Heart right ventricle (tissue), 16 donors: ENCODE results near the gene SHBG. TPM values are rescaled to one million over a fixed set of nuclear protein-coding genes. Genes with fewer than 3 reads are reported as not detected.

Experiments
- ATAC-seq, 8 donors: fragments of 200-7000 bp; cut with Tn5 transposase; one replicate each; pipeline ENCODE4 v1.9.1; 2020; ENCODE audit warnings: mild to moderate bottlenecking in 8 of 8, moderate library complexity in 8 of 8, moderate number of reproducible peaks in 1 of 8
- DNase-seq, 2 donors: peaks; one replicate each; pipeline ENCODE4 v3.0.0-alpha.2; 2020
- H3K27ac ChIP-seq, 10 donors: fragments of 200-600 bp; sonication (generic) in 2 of 10; one replicate each; pipeline versions ENCODE4 v1.5.0 to v1.8.0; 2020 to 2022; ENCODE audit warnings: mild to moderate bottlenecking in 3 of 10
- H3K27me3 ChIP-seq, 7 donors: fragments of 200-600 bp; one replicate each; pipeline ENCODE4 v1.8.0; 2021 to 2022; ENCODE audit warnings: mild to moderate bottlenecking in 2 of 7
- H3K36me3 ChIP-seq, 9 donors: fragments of 200-600 bp; sonication (generic) in 1 of 9; one replicate each; pipeline versions ENCODE4 v1.5.0 to v1.8.0; 2020 to 2022; ENCODE audit warnings: mild to moderate bottlenecking in 2 of 9
- H3K4me1 ChIP-seq, 9 donors: fragments of 200-600 bp; sonication (generic) in 1 of 9; one replicate each; pipeline versions ENCODE4 v1.5.0 to v1.8.0; 2020 to 2022; ENCODE audit warnings: mild to moderate bottlenecking in 4 of 9
- H3K4me3 ChIP-seq, 10 donors: fragments of 200-600 bp; sonication (generic) in 2 of 10; one replicate each; pipeline versions ENCODE4 v1.5.0 to v1.8.0; 2020 to 2022; ENCODE audit warnings: mild to moderate bottlenecking in 7 of 10, moderate library complexity in 2 of 10
- H3K9me3 ChIP-seq, 11 donors: fragments of 200-600 bp in 10 of 11; sonication (generic) in 2 of 11; one replicate each; pipeline versions ENCODE4 v1.5.0 to v1.8.0; 2013 to 2022; ENCODE audit warnings: mild to moderate bottlenecking in 2 of 11, control low read depth in 1 of 11, moderate library complexity in 1 of 11
- WGBS, 2 donors: extraction: QIAGEN DNeasy Blood & Tissue Kit; methylation state at CpG; one replicate each; pipeline ENCODE4 v1.1.7; 2013; ENCODE audit warnings: inconsistent platforms in 1 of 2; 5-methylcytosine and 5-hydroxymethylcytosine counted together
- intact Hi-C, 10 donors: fragments of 100-400 bp; cut with DNase I; formaldehyde crosslinking; loops; one replicate each; pipeline versions ENCODE4 v1.11.1 to v1.14.2; 2022
- polyA plus RNA-seq, 2 donors: library from polyadenylated mRNA; stranded (reverse); fragments of 200-250 nt; gene quantifications; one replicate each; pipeline ENCODE4 v1.2.3, GENCODE V29; 2013
- total RNA-seq, 10 donors: library from RNA; stranded (reverse); fragmentation: NEBNext Ultra II Directional in 3 of 10; extraction: Animal tissue kit (Norgen Biotek cat#: 25700) in 3 of 10; gene quantifications; one replicate each; pipeline versions ENCODE4 v1.2.1 to v1.2.4, GENCODE V29; 2021 to 2023
- TF ChIP-seq, protein P1 (sequence below), 9 donors: fragments of 200-600 bp; sonication (generic) in 2 of 9; IDR thresholded peaks; one replicate each; pipeline versions ENCODE4 v1.5.0 to v1.8.0; 2021 to 2022; ENCODE audit warnings: antibody characterized with exemption in 9 of 9, mild to moderate bottlenecking in 5 of 9, moderate library complexity in 1 of 9
- donor health status: Arrhythmogenic right ventricular cardiomyopathy.
- donor health status: ischemic (EF 13 %, LVEDD 7.1; RV severe dilation, severe dysfunction).
- donor health status: healthy with polysubstance abuse.
- donor health status: DM: no; HTN: yes; CAD: no.
- donor health status: DM: no; HTN: no; CAD: no.
- donor health status: ischemic (EF 25% LVEDD 6.9; RV normal size, moderate dysfunction).
- donor health status: ischemic (EF 25% LVEDD 5.7; RV mildly dilated, moderate dysfunction).
- donor health status: healthy.
- donor health status: DM: yes; HTN: yes; CAD: no.
- donor health status: Ischemic cardiomyopathy.
- donor health status: ischemic (EF 35%, LVEDD 5.7; RV mildly dilated, moderate dysfunction).
- donor health status: nonischemic (EF 11% LVEDD 7.7; RV severe dilation, severe dysfunction).
- donor health status: DM: yes; HTN: yes; CAD: no.
- donor health status: PGD.
- donor health status: ischemic (EF 29% LVEDD 5.4; RV normal size, mild dysfunction).
- donor health status: nonischemic (EF 23%, LVEDD 6.1; RV moderate dilation, normal function).

The SHBG gene
- total and polyA plus RNA-seq, 12 donors: 0.19 to 1.3 (median 0.38) TPM; not detected in 3

GRCh38 chr17:7677388-7678067, 47.6 kb downstream of the SHBG start:
- no peaks in the 10 kb centered on the region for H3K27me3 ChIP-seq
- H3K27ac ChIP-seq: no peak overlapping the region
- DNase-seq (no peak), ATAC-seq (no peak)
- TF ChIP-seq, protein P1, sequence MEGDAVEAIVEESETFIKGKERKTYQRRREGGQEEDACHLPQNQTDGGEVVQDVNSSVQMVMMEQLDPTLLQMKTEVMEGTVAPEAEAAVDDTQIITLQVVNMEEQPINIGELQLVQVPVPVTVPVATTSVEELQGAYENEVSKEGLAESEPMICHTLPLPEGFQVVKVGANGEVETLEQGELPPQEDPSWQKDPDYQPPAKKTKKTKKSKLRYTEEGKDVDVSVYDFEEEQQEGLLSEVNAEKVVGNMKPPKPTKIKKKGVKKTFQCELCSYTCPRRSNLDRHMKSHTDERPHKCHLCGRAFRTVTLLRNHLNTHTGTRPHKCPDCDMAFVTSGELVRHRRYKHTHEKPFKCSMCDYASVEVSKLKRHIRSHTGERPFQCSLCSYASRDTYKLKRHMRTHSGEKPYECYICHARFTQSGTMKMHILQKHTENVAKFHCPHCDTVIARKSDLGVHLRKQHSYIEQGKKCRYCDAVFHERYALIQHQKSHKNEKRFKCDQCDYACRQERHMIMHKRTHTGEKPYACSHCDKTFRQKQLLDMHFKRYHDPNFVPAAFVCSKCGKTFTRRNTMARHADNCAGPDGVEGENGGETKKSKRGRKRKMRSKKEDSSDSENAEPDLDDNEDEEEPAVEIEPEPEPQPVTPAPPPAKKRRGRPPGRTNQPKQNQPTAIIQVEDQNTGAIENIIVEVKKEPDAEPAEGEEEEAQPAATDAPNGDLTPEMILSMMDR (IDR thresholded peaks at IDR 0.05): no peak
- peaks cover 0 to 39% (median 32%) of the 10 kb centered on the region in 9 donors for H3K36me3 ChIP-seq
- H3K4me3 ChIP-seq: no peak overlapping the region
- 76 to 79% methylated on average over 10 of the region's 10 CpGs for WGBS, 2 donors
- no peaks in the 10 kb centered on the region for H3K4me1 ChIP-seq
- H3K9me3 ChIP-seq: peaks cover 0 to 15% (median 9%) of the 10 kb centered on the region in 11 donors
- intact Hi-C loops: no loop called here

Other genes starting within 250 kb of the SHBG start
- gene TNK1, start 249.0 kb upstream of the SHBG start, total RNA-seq: 1 to 10 TPM; 1.1 to 4.4 (median 2.1) TPM
- gene TNK1, start 249.0 kb upstream of the SHBG start, polyA plus RNA-seq: 1 to 10 TPM; 1.9 to 3.5 TPM
- gene PLSCR3, start 235.6 kb upstream of the SHBG start, total RNA-seq: 10 to 100 TPM; 14.4 to 28.7 (median 17.1) TPM
- gene PLSCR3, start 235.6 kb upstream of the SHBG start, polyA plus RNA-seq: 10 to 100 TPM; 23.3 to 32.9 TPM
- 10 to 100 TPM; 61.8 to 83.2 (median 74.2) TPM for gene TMEM256, start 226.0 kb upstream of the SHBG start, total RNA-seq
- 100 to 1,000 TPM in 1 of 2 donors, 10 to 100 TPM in 1; 89.1 to 169 TPM for gene TMEM256, start 226.0 kb upstream of the SHBG start, polyA plus RNA-seq
- gene NLGN2, start 222.3 kb upstream of the SHBG start, total RNA-seq: 10 to 100 TPM in 2 of 10 donors, 1 to 10 TPM in 8; 3.6 to 15.8 (median 6.4) TPM
- 1 to 10 TPM; 7.3 to 7.6 TPM for gene NLGN2, start 222.3 kb upstream of the SHBG start, polyA plus RNA-seq
- gene SPEM1, start 209.8 kb upstream of the SHBG start, total RNA-seq: not detected
- not detected for gene SPEM1, start 209.8 kb upstream of the SHBG start, polyA plus RNA-seq
- not detected for gene SPEM2, start 204.5 kb upstream of the SHBG start, total RNA-seq
- not detected for gene SPEM2, start 204.5 kb upstream of the SHBG start, polyA plus RNA-seq
- gene SPEM3, start 201.3 kb upstream of the SHBG start, total RNA-seq: not detected
- not detected for gene SPEM3, start 201.3 kb upstream of the SHBG start, polyA plus RNA-seq
- gene TMEM102, start 194.7 kb upstream of the SHBG start, total RNA-seq: 1 to 10 TPM; 1.2 to 3.5 (median 2.2) TPM
- gene TMEM102, start 194.7 kb upstream of the SHBG start, polyA plus RNA-seq: 1 to 10 TPM; 2.0 to 4.2 TPM
- gene FGF11, start 190.6 kb upstream of the SHBG start, total RNA-seq: 10 to 100 TPM in 2 of 10 donors, 1 to 10 TPM in 8; 4.6 to 15.9 (median 8.1) TPM
- gene FGF11, start 190.6 kb upstream of the SHBG start, polyA plus RNA-seq: 1 to 10 TPM; 2.0 to 7.2 TPM
- 10 to 100 TPM in 6 of 10 donors, 1 to 10 TPM in 4; 5.4 to 13.1 (median 10.3) TPM for gene CHRNB1, start 185.1 kb upstream of the SHBG start, total RNA-seq
- 10 to 100 TPM; 10.2 to 25.4 TPM for gene CHRNB1, start 185.1 kb upstream of the SHBG start, polyA plus RNA-seq
- 10 to 100 TPM; 58.9 to 80.1 (median 69.4) TPM for gene ZBTB4, start 150.5 kb upstream of the SHBG start, total RNA-seq
- 10 to 100 TPM; 17.8 to 34.2 TPM for gene ZBTB4, start 150.5 kb upstream of the SHBG start, polyA plus RNA-seq
- gene SLC35G6, start 148.7 kb upstream of the SHBG start, total RNA-seq: not detected
- gene SLC35G6, start 148.7 kb upstream of the SHBG start, polyA plus RNA-seq: not detected
- 10 to 100 TPM; 40.5 to 61.7 (median 48.8) TPM for gene POLR2A, start 145.8 kb upstream of the SHBG start, total RNA-seq
- gene POLR2A, start 145.8 kb upstream of the SHBG start, polyA plus RNA-seq: 10 to 100 TPM in 1 of 2 donors, 1 to 10 TPM in 1; 8.4 to 24.7 TPM
- 10 to 100 TPM; 21.7 to 44.3 (median 26.9) TPM for gene TNFSF12, start 81.1 kb upstream of the SHBG start, total RNA-seq
- gene TNFSF12, start 81.1 kb upstream of the SHBG start, polyA plus RNA-seq: 10 to 100 TPM; 20.6 to 51.0 TPM
- 10 to 100 TPM in 2 of 10 donors, 1 to 10 TPM in 8; 4.1 to 25.0 (median 6.9) TPM for gene TNFSF13, start 71.4 kb upstream of the SHBG start, total RNA-seq
- 1 to 10 TPM; 7.5 to 8.0 TPM for gene TNFSF13, start 71.4 kb upstream of the SHBG start, polyA plus RNA-seq
- gene SENP3, start 68.2 kb upstream of the SHBG start, total RNA-seq: 10 to 100 TPM; 22.4 to 34.3 (median 27.1) TPM
- 10 to 100 TPM; 33.1 to 46.6 TPM for gene SENP3, start 68.2 kb upstream of the SHBG start, polyA plus RNA-seq
- 100 to 1,000 TPM in 1 of 10 donors, 10 to 100 TPM in 4, 1 to 10 TPM in 5; 4.7 to 128 (median 13.0) TPM for gene CD68, start 50.5 kb upstream of the SHBG start, total RNA-seq
- gene CD68, start 50.5 kb upstream of the SHBG start, polyA plus RNA-seq: 10 to 100 TPM; 15.7 to 40.0 TPM
- gene MPDU1, start 46.3 kb upstream of the SHBG start, total RNA-seq: 10 to 100 TPM; 20.1 to 39.8 (median 23.5) TPM
- gene MPDU1, start 46.3 kb upstream of the SHBG start, polyA plus RNA-seq: 10 to 100 TPM; 42.8 to 64.9 TPM
- 1 to 10 TPM in 6 of 10 donors, under 1 TPM in 4; 0.23 to 1.7 (median 1.2) TPM for gene SOX15, start 40.0 kb upstream of the SHBG start, total RNA-seq
- 1 to 10 TPM in 1 of 2 donors, under 1 TPM in 1; 0.78 to 2.6 TPM for gene SOX15, start 40.0 kb upstream of the SHBG start, polyA plus RNA-seq
- 100 to 1,000 TPM in 3 of 10 donors, 10 to 100 TPM in 7; 81.7 to 104 (median 90.5) TPM for gene FXR2, start 15.2 kb upstream of the SHBG start, total RNA-seq
- gene FXR2, start 15.2 kb upstream of the SHBG start, polyA plus RNA-seq: 100 to 1,000 TPM in 1 of 2 donors, 10 to 100 TPM in 1; 52.2 to 111 TPM
- 10 to 100 TPM; 45.7 to 83.3 (median 66.0) TPM for gene SAT2, start 2.3 kb upstream of the SHBG start, total RNA-seq
- 100 to 1,000 TPM; 138 to 164 TPM for gene SAT2, start 2.3 kb upstream of the SHBG start, polyA plus RNA-seq
- 1 to 10 TPM; 1.4 to 6.5 (median 3.9) TPM for gene ATP1B2, start 20.8 kb downstream of the SHBG start, total RNA-seq
- 1 to 10 TPM in 1 of 2 donors, under 1 TPM in 1; 0.91 to 6.2 TPM for gene ATP1B2, start 20.8 kb downstream of the SHBG start, polyA plus RNA-seq
- gene TP53, start 57.4 kb downstream of the SHBG start, total RNA-seq: 10 to 100 TPM in 9 of 10 donors, 1 to 10 TPM in 1; 8.2 to 29.1 (median 13.9) TPM
- gene TP53, start 57.4 kb downstream of the SHBG start, polyA plus RNA-seq: 1 to 10 TPM; 7.9 to 8.6 TPM
- gene WRAP53, start 58.3 kb downstream of the SHBG start, total RNA-seq: 1 to 10 TPM; 3.8 to 5.8 (median 4.7) TPM
- gene WRAP53, start 58.3 kb downstream of the SHBG start, polyA plus RNA-seq: 10 to 100 TPM; 10.4 to 12.1 TPM
- 1 to 10 TPM in 2 of 10 donors, under 1 TPM in 8; 0.17 to 1.3 (median 0.53) TPM for gene EFNB3, start 75.1 kb downstream of the SHBG start, total RNA-seq
- under 1 TPM; 0.22 to 0.64 TPM for gene EFNB3, start 75.1 kb downstream of the SHBG start, polyA plus RNA-seq
- under 1 TPM in 7 of 10 donors, not detected in 3; 0.02 to 0.30 (median 0.05) TPM for gene DNAH2, start 87.6 kb downstream of the SHBG start, total RNA-seq
- under 1 TPM; under 0.01 to 0.01 TPM for gene DNAH2, start 87.6 kb downstream of the SHBG start, polyA plus RNA-seq
- 10 to 100 TPM; 18.0 to 35.4 (median 26.9) TPM for gene KDM6B, start 204.1 kb downstream of the SHBG start, total RNA-seq
- 10 to 100 TPM in 1 of 2 donors, 1 to 10 TPM in 1; 5.2 to 17.6 TPM for gene KDM6B, start 204.1 kb downstream of the SHBG start, polyA plus RNA-seq
- 10 to 100 TPM; 12.3 to 47.4 (median 19.3) TPM for gene TMEM88, start 224.9 kb downstream of the SHBG start, total RNA-seq
- gene TMEM88, start 224.9 kb downstream of the SHBG start, polyA plus RNA-seq: 100 to 1,000 TPM; 121 to 298 TPM
- gene NAA38, start 227.4 kb downstream of the SHBG start, total RNA-seq: 100 to 1,000 TPM in 1 of 10 donors, 10 to 100 TPM in 9; 59.2 to 115 (median 73.0) TPM
- 100 to 1,000 TPM; 108 to 167 TPM for gene NAA38, start 227.4 kb downstream of the SHBG start, polyA plus RNA-seq
- gene CYB5D1, start 227.9 kb downstream of the SHBG start, total RNA-seq: 10 to 100 TPM; 12.7 to 20.1 (median 16.0) TPM
- gene CYB5D1, start 227.9 kb downstream of the SHBG start, polyA plus RNA-seq: 10 to 100 TPM; 10.0 to 11.6 TPM